Measurements from ENCODE around the gene GJB2.
"Not testable (repeated sequence)": the region's sequence is repeated elsewhere in the genome, so short reads cannot be mapped to it uniquely, and the experiment has no call there.

Gene GJB2

DNA sequence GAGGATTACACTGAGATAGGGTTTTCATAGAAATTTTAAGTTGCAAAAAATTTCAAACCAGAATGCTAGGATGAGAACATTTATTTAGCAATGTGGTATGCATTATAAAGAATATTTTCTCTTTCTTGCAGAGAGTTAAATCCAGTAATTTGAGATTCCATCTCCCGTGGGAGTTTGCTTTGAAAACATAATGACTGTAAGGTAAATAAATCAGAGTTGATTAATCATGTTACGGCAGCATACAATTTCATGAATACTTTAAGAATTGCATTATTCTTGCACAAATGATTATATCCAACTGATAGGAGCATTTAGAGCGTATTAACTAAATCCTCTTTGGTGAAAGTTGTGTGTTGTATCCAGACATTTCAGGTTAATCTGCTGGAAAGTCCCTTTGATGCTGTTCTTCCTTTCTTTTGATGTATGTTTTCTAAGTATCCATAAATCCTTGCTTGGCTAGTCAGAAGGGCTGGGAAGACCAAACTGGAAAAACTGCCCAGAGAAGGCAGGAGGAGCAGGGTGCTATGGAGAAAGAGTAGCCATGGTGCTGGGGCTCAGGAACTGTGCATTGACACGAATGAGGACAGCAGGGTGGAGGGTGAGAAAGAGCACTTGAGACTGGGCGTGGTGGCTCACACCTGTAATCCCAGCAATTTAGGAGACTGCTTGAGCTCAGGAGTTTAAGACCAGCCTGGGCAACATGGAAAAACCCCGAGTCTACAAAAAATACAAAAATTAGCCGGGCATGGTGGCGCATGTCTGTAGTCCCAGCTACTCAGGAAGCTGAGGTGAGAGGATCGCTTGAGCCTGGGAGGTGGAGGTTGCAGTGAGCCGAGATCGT lies 27.1 kb downstream of the GJB2 start:
- no peak for DNase-seq (ENCODE audit: low spot score)

DNA sequence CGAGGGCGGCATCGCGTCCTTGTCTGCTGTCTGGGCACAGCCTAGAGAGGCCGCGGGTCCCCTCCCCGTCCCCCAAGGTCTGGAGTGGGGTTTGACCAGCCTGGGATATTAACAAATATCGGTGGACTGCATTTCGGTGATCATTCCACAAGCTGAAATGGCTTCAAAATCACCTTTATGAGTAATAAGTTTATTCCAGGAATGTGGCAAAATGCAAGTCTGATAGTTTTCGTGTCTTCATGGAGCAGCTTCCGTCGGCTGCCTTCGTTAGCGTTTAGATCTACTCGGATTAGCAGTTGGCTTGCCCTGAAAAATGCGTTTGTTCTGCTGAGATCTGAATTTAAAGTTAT lies 30.8 kb downstream of the GJB2 start:
- no peak for DNase-seq (ENCODE audit: low spot score)

DNA sequence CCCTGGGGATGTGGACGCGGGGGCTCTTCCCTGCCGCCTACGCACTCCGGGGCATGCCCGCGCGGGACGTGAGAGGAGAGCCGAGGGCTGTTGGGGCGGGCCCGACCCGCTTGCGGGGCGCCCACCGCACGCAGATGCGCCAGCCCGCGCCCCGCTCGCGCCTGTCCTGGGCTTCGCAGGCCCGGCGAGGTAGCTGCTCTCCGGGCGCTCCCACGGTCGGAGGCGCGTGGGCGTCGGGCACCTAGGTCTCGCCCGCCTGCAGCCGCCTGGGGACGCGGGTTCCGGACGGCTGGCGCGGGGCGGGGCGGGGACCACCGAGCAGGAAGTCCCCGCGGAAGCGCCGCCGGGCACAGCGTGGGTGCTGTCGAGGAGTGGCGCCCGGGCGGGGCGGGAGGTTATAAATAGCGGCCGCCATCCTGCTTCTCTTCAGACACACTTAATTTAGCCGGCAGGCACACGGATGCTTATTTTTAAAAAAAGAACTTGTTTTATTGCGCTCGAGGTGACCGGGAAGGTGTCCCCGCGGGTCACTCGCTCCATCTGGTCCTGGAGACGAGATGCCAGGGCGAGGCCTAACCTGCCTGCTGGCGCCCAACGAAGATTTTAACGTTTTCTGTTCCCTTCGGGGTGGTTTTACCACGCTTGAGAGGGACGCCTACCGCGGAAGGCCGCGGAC lies 31.3 kb downstream of the GJB2 start:
- peak; percentile 48 for DNase-seq (ENCODE audit: low spot score)

DNA sequence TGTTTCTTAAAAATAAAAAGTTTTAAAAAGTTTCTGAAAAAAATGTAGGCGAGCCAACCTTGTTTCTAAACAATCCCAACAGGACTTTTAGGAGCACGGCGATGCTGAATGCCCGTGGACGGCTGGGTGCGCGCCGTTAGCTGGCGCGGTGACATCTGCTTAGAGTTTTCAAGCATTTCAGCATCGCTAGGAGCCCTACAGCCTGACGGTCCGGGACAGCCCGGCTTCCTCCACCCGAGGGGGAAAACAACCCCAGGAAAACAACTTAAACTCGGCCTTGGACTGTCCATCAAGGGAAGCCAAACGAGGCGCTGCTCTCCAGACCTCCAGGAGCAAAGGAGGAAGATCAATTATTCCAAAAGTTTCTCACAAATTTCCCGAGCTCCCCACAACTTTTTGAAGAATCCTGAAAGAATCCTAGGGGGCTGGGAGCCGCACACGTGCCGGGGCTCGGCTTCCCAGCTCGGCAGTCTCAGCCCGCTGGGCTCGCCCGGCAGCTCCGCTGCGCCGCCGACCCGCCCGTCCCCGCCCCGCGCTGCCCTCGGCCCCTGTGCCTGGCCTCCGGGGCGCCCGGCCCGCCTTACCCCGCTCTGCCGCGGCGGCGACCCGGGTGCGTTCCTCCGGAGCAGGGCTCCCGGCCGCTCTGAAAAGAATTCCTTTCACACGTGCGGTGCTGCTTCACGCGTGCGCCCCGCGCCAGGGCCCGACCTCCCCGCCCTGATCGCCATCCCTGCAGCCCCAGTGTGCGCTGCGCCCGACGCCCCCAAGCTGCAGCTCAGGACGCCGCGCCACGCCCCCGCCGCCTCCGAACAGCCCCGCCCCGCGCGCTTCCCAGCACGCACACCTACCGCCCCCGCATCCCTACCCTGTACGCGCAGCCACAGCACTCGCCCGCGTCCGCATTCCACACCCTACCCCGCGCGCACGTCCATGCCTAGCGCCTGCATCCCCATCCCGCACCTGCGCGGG lies 32.1 kb downstream of the GJB2 start, which contains the start of gene GJA3:
TSS of gene GJA3 (minus strand) at position 747 of the 969 bp plus-strand sequence. CDS start 17,764 bp downstream, outside the sequence.
- peak; percentile 41 for DNase-seq (ENCODE audit: low spot score)

DNA sequence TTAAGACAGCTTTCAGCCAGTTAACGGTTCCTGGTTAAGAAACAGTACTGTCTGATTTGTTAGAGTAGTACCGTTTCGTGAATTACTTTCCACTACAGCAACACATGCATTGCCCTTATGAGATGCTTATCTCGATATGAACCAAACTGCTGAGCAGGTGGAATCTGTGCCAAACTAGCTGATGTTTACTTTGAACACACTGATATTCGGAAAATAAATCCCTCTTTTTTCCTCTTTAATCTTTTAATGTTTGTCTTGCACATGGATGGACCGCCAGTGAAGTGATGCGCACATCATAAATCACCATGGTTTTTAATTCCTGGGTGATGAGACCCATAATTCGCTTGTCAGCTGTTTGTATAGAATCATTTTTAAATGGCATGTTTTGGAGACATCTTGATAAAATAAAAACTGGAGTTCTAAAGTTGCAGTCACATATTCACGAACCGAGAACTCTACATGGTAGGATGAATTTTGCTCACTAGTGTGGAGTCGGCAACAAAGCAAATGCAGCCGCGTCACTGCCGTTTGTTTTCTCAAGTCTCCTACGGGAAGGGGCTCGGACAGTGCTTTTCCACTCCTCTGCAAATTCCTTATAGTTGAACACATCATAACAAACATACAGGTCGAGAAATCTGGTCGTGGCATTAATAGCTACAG lies 33.0 kb downstream of the GJB2 start:
- DNase-seq (ENCODE audit: low spot score) = no peak

DNA sequence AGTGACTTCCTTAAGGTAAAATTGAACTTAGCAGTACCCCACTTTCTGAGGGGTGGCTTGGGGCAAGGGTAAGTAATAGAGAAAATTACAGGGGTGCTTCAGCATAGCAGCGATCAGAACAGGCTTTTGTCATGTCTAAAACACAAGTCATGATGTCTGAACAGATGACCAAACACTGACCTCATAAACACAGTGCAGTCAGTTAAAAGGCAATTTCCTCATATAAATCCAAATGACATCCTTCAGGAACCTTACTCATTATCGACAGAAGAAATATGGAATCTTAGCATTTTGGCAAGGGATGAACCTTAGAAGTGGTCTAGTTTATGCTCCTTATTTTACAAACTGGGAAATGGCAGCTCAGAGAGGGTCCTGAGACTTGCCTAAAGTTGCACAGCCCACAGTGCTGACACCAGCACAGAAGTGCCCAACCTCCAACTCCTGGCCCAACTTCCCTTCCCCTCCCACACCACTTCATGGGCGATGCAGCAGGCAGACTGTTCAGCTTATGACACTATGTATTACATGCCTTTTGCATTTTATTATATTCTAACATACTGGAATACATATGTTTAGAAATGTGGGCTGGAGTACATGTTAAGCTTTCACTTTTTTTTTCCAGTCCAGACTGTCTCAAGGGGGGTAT lies 35.5 kb downstream of the GJB2 start:
- no peak for DNase-seq (ENCODE audit: low spot score)

DNA sequence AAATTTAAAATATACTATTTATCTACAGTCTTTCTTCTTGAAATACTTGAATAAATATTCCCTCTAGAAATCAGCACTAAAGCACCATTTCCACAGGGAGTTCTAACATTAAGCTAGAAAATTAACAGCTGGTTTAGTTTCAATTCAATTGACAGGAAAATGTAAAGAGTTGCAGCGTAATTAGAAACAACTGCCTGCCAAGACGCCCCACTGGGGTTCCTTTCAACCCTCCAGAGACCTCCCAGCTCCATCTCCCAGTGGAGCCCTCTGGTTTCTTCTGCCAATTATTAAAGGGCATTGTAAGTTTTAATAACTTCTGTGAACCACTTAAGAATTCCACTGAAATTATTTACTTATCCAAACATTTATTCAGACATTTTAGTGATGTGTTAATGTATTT lies 36.0 kb downstream of the GJB2 start:
- DNase-seq (ENCODE audit: low spot score) = no peak

DNA sequence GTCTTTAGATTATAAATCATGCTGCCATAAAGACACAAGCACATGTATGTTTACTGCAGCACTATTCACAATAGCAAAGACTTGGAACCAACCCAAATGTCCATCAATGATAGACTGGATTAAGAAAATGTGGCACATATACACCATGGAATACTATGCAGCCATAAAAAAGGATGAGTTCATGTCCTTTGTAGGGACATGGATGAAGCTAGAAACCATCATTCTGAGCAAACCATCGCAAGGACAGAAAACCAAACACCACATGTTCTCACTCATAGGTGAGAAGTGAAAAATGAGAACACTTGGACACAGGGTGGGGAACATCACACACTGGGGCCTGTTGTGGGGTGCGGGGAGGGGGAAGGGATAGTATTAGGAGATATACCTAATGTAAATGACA lies 39.4 kb downstream of the GJB2 start:
- not testable (repeated sequence) for DNase-seq (ENCODE audit: low spot score)

DNA sequence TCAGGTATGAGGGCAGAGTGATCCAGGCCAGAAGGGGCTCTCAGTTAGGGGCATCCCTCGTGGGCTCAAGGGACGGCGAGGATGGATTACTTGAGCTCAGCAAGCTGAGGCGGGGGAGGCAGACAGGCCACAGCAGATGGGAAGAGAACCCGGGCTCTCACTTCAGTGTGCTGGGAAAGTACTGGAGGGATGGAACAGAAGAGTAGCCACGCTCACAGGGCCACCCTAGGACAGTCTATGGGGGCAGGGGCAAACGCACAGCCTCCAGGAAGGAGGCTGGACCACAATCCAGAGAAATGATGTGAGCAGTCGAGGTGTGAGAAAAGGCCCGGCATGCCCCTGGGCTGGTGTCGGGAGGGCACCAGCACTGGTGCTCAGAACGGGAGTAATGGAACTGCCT lies 41.1 kb downstream of the GJB2 start:
- DNase-seq (ENCODE audit: low spot score) = no peak

DNA sequence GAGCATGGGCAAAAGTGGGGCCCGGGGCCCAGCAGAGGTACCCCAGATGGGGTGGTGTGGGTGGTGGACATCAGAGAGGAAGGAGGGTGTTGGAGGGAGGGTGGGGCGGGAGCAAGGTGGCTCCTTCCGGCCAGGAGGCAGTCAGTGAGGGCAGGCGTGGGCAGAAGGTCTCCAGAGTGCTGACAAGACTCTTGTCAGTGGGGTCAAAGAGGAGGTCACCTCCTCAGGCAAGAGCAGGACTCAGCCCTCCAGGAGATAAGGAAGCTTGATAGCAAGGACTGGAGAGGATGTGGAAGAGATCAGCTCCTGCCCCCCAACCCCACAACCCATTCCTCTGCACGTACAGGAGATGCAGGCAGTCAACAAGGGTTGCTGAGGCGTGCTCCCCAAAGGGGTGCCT lies 41.7 kb downstream of the GJB2 start:
- DNase-seq (ENCODE audit: low spot score) = no peak

DNA sequence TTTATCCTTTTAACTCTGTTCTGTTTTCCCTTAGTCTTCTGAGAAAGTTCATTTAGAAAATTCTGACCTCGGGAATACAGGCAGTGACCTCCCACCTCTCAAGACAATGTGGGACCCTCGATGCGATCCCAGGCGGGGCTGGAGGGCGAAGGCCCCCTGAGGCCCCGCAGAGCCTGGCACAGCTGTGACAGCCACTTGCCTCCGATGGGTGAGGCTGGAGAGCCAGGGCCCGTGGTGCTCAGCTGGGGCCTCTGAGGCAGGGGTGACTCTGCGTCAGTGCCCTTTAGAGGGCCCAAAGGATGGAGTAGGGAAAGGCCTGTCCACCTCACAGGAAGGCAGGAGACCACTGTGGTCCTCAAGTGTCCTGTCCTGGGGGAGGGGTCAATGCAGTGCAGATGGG lies 42.2 kb downstream of the GJB2 start:
- DNase-seq (ENCODE audit: low spot score) = no peak

DNA sequence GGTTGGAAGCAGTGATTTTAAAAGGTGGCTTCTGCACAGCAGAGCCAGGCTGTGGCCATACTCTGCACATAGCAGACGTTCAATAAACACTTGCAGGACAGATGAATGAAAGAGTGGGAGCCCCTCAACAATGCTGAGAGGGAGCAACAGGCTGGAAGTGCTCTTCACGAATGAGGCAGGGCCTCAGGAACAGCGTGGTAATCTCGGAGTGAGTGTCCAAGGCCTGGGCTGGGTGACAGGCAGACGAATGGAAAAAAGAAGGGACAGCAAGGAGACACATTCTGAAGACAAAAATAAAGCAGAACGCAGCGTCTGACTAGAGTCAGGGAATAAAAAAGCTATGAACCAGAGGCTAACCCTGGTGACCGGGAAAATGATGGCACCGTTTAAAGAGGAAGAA lies 43.0 kb downstream of the GJB2 start:
- no peak for DNase-seq (ENCODE audit: low spot score)

DNA sequence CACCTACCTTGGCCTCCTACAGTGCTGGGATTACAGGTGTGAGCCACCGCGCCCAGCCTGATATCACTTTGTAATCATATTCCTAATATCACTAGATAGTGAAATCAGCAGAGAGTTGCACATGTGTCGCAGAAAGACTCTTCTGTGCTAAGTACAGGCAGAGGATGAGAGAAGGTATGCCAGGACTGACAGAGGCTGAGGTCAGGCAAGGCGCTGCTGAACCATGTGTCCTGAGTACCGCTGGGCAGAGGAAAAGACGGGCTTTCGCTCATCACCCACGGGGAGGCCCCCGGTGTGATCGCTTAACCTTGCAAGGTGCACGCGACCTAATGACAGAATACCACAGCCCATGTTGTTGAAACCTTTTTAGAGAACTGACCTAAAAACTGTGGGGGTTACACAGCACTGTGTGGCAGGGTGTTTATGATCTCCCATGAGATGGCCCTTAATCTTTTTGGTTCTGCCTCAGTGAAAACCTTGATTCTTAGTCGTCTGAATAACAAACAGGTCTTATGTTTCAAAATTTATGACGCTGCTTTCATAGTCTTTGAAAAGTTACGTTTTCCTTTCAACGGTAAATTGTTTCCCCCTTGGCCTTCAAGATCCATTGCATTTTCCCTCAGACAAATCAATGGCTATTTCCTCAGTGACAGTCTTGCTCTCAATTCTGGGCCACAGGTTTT lies 44.1 kb downstream of the GJB2 start:
- DNase-seq (ENCODE audit: low spot score) = no peak

DNA sequence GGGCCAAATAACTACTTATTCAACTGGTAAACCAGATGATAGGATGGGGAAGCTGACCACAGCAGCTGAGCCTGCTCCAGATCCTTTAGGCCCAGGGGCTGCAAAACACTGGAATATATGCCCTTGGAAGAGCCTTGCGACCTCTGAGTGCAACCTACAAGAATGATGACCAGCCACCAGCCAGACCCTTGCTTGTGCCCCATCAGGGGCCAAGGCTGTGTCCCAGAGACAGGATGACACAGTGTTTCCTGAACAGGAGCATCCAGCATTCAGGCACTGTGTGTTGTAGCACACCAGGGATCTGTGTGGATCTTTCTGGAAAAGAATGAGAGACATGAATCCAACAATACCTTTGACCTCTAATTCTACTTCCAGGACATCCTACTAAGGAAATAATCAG lies 46.4 kb downstream of the GJB2 start:
- DNase-seq (ENCODE audit: low spot score) = no peak

DNA sequence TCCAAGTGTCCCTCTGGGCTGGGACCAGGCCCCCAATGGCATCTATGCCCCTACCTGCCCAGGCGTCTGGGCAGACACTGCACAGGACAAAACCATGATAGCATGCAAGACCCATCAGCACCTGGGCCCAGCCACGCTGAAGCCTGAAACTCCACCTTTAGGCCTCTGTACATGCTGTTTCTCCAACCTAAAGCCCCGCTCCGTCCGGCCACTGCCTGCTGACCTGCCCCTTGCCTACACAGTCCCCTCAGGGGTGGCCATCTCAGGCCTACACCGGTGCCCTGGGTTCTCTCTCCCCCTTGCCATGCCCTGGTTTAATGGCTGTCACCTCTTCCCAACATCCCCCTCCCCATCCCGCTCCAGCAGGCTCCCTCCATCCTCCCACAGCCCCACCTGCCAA lies 47.2 kb downstream of the GJB2 start:
- DNase-seq (ENCODE audit: low spot score) = no peak

DNA sequence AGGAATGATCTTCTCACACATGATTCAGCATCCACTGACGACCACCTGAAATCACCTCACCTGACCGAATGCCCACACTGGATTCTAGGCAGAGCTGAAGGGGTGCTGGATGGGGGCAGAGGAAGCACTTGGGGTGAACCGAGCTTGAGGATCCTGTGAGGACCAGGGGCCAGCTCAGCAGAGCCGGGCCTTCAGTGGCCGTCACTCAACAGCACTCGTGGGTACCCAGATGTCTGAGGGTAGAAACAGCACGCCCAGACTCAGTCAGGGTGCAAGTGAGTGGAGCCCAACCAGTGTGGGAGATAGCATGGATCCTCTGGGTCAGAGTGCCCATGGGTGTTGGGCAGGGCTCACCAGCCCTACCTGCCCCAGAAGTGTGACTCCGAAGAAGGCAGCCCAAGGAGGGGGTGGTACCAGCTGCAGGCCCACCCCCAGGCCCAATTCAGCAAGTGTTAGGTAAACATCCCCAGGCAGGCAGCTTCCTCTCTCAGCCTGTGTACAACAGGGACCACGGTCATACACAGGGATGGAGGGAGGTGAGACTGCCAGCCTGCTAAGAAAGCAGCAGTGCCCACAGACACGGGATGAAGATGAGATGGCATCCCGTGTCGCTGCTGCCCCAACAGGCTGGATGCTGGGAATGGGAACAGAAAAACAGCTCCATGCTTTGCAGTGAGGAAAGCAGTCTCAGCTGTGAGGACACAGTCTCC lies 48.4 kb downstream of the GJB2 start:
- DNase-seq (ENCODE audit: low spot score) = no peak

DNA sequence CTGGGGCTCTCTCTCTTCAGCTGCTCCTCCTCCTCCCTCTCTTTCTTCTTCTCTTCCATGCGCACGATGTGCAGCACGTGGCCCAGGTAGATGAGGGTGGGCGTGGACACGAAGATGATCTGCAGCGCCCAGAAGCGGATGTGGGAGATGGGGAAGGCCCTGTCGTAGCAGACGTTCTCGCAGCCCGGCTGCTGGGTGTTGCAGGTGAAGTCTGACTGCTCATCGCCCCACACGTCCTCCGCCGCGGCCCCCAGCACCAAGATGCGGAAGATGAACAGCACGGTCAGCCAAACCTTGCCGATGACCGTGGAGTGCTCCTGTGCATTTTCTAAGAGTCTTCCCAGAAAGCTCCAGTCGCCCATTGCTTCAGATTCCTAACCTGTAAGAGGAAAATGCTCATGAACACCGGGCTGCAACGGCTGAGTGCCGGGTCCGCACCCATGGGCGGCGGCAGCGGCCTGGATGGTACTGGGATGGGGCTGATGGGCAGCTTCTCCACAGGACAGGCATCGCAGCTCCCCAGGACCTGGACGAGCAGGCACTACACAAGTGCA lies 49.7 kb downstream of the GJB2 start:
- DNase-seq (ENCODE audit: low spot score) = no peak

DNA sequence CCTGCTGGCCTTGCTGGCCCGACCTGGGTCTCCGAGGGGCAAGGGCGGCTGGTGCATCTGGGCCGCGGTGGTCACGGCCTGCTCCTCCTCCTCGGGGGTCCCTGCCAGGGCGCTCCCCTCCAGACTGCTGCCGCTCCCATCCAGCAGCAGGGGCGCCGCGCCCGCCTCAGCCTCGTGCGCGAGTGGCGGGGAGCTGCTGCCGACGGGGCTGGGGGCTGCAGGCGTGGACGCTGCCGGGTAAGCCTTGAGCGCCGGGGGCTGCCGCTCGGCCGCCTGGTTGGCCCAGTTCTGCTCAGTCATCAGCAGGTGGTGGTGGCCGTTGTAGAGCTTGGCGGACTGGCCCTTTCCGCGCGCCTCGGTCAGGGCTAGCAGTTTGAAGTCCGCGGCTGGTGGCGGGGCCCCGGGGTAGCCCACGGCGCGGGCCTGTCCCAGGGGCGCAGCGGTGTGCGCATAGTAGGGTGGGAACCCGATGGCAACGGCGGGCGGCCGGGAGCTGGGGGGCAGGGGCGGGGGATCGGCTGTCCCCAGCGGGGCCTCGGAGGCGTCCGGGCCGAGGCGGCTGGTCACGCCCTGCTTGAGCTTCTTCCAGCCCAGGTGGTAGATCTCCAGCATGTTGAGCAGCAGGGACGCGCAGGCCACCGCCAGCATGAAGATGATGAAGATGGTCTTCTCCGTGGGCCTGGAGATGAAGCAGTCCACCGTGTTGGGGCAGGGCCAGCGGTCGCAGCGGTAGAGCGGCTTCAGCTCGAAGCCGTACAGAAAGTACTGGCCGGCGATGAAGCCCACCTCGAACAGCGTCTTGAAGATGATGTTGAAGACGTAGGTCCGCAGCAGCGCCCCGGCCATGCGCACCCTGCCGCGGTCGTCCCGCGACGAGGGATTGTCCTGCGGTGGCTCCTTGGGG lies 50.5 kb downstream of the GJB2 start:
- DNase-seq (ENCODE audit: low spot score) = no peak

All from CD4-positive, alpha-beta T cell treated with Interleukin-2 at 100 ng/mL for 4 hours (primary cell).